Panc1 (cell line): Measurements from ENCODE around the gene BCR. TPM values are rescaled to one million over a fixed set of nuclear protein-coding genes. Genes with fewer than 3 reads are reported as not detected.

ENCODE experiments used
- ATAC-seq: fragments of 200-7000 bp; cut with Tn5 transposase; 2 replicates; pipeline ENCODE4 v1.9.1; 2020; ENCODE audit warnings: mild to moderate bottlenecking, moderate library complexity
- BruUV-seq: library from RNA; stranded (reverse); fragments of 400-500 nt; replicated peaks from 2 replicates; lab custom pipeline; 2021; lab: Mats Ljungman, UMichigan
- CTCF ChIA-PET: fragments of 300-600 bp; sonication (Branson Sonifier 250); formaldehyde crosslinking; loops from one replicate; lab custom pipeline; 2022; ENCODE audit warnings: antibody characterized with exemption; lab: Charles Lee
- POLR2A ChIA-PET: fragments of 300-600 bp; sonication (Branson Sonifier 250); formaldehyde crosslinking; loops from one replicate; lab custom pipeline; 2022; ENCODE audit warnings: antibody characterized with exemption; lab: Charles Lee
- DNase-seq: peaks from one replicate; pipeline ENCODE4 v3.0.0-alpha.2; 2010; ENCODE audit warnings: low read depth, low spot score
- H3K27ac ChIP-seq: 2 replicates; pipeline ENCODE4 v1.5.1; 2011; ENCODE audit warnings: mild to moderate bottlenecking, low read length, inconsistent platforms
- H3K27me3 ChIP-seq: fragments of 200-500 bp; sonication (Bioruptor generic); 2 replicates; pipeline ENCODE4 v1.6.0; 2014; ENCODE audit warnings: low read length, inconsistent platforms; ENCODE audit not compliant: control insufficient read depth, insufficient read depth
- H3K36me3 ChIP-seq: fragments of 200-500 bp; sonication (Bioruptor generic); 2 replicates; pipeline ENCODE4 v1.5.1; 2014; ENCODE audit warnings: inconsistent platforms, mild to moderate bottlenecking, low read length, moderate library complexity; ENCODE audit not compliant: control insufficient read depth, insufficient read depth
- H3K4me1 ChIP-seq: 2 replicates; pipeline ENCODE4 v1.5.1; 2011; ENCODE audit warnings: inconsistent platforms, mild to moderate bottlenecking, low read length, moderate library complexity; ENCODE audit not compliant: control insufficient read depth, insufficient read depth
- H3K4me3 ChIP-seq, 2 experiments: 2 replicates each; pipeline ENCODE4 v1.5.1; 2011 to 2012; ENCODE audit warnings: low read depth in 2 of 2, low read length in 2 of 2, mild to moderate bottlenecking in 2 of 2, inconsistent platforms in 1 of 2, moderate library complexity in 1 of 2
- H3K9me3 ChIP-seq: fragments of 200-500 bp; sonication (Bioruptor generic); 2 replicates; pipeline ENCODE4 v1.5.1; 2014; ENCODE audit warnings: low read depth, mild to moderate bottlenecking, inconsistent platforms, low read length, moderate library complexity; ENCODE audit not compliant: control insufficient read depth, insufficient read depth
- POLR2AphosphoS5 ChIP-seq: IDR thresholded peaks from 2 replicates; pipeline ENCODE4 v1.6.1; 2012; ENCODE audit warnings: mild to moderate bottlenecking, low read depth, low read length, moderate library complexity
- REST ChIP-seq, 2 experiments: IDR thresholded peaks; 2 replicates each; pipeline ENCODE4 v1.6.1; 2011 to 2012; ENCODE audit warnings: low read depth in 2 of 2, control low read depth in 1 of 2, low read length in 1 of 2, mild to moderate bottlenecking in 1 of 2, moderate library complexity in 1 of 2; ENCODE audit not compliant: insufficient read depth in 1 of 2
- SIN3A ChIP-seq: IDR thresholded peaks from 2 replicates; pipeline ENCODE4 v1.6.1; 2012; ENCODE audit warnings: low read depth, mild to moderate bottlenecking, low read length, moderate library complexity, borderline replicate concordance; ENCODE audit not compliant: insufficient read depth
- TCF7L2 ChIP-seq: IDR thresholded peaks from 2 replicates; pipeline ENCODE4 v1.6.1; 2011; ENCODE audit warnings: mild to moderate bottlenecking, low read depth, low read length, inconsistent platforms
- in situ Hi-C: cut with HindIII; loops from 2 replicates; pipeline ENCODE4 v1.10.0; 2016; ENCODE audit warnings: low sequenced_read_pairs, low pct_unique_long_range_greater_than_20kb
- intact Hi-C: fragments of 100-400 bp; cut with micrococcal nuclease; formaldehyde crosslinking; loops from one replicate; pipeline ENCODE4 v1.10.0; 2022; ENCODE audit not compliant: unreplicated experiment
- total RNA-seq: library from RNA; stranded (reverse); gene quantifications from one replicate; pipeline ENCODE4 v1.2.1, GENCODE V29; 2021; ENCODE audit not compliant: unreplicated experiment
- TF ChIP-seq, protein P1 (sequence below): fragments of 450-650 bp; IDR thresholded peaks from 2 replicates; pipeline ENCODE4 v1.5.1; 2017; ENCODE audit warnings: mild to moderate bottlenecking

BCR gene
- total RNA-seq, 1 experiment from 2014 or later = 32.1 TPM

GRCh38 chr22:23255506-23256170 lies 75.3 kb downstream of the BCR start:
- ATAC-seq = no peak
- Histone ChIP-seq H3K4me1 (no peaks in the 10 kb centered on the region), H3K4me3 (no peak overlapping the region), H3K9me3 (no peaks in the 10 kb centered on the region), H3K27me3 (no peaks in the 10 kb centered on the region), H3K27ac (no peak overlapping the region), H3K36me3 (no peaks in the 10 kb centered on the region)
- CTCF ChIA-PET = no interaction called here
- BruUV-seq = no TSS peak
- DNase-seq = no peak
- in situ Hi-C loops = no loop called here
- intact Hi-C loops = no loop called here
- POLR2A ChIA-PET = interaction anchor here (0.7 kb wide), 1 partner anchor 30 kb away, joined by 3 read pairs; no protein-coding TSS in a partner anchor
- TF ChIP-seq TCF7L2 (no peak), SIN3A (no peak), REST (IDR thresholded peaks at IDR 0.05; ENCODE audit: insufficient read depth in 1 of 2, low read depth in 2 of 2, low read length in 1 of 2) (no peak), POLR2AphosphoS5 (no peak)
- TF ChIP-seq, protein P1, sequence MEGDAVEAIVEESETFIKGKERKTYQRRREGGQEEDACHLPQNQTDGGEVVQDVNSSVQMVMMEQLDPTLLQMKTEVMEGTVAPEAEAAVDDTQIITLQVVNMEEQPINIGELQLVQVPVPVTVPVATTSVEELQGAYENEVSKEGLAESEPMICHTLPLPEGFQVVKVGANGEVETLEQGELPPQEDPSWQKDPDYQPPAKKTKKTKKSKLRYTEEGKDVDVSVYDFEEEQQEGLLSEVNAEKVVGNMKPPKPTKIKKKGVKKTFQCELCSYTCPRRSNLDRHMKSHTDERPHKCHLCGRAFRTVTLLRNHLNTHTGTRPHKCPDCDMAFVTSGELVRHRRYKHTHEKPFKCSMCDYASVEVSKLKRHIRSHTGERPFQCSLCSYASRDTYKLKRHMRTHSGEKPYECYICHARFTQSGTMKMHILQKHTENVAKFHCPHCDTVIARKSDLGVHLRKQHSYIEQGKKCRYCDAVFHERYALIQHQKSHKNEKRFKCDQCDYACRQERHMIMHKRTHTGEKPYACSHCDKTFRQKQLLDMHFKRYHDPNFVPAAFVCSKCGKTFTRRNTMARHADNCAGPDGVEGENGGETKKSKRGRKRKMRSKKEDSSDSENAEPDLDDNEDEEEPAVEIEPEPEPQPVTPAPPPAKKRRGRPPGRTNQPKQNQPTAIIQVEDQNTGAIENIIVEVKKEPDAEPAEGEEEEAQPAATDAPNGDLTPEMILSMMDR = no peak

DNA sequence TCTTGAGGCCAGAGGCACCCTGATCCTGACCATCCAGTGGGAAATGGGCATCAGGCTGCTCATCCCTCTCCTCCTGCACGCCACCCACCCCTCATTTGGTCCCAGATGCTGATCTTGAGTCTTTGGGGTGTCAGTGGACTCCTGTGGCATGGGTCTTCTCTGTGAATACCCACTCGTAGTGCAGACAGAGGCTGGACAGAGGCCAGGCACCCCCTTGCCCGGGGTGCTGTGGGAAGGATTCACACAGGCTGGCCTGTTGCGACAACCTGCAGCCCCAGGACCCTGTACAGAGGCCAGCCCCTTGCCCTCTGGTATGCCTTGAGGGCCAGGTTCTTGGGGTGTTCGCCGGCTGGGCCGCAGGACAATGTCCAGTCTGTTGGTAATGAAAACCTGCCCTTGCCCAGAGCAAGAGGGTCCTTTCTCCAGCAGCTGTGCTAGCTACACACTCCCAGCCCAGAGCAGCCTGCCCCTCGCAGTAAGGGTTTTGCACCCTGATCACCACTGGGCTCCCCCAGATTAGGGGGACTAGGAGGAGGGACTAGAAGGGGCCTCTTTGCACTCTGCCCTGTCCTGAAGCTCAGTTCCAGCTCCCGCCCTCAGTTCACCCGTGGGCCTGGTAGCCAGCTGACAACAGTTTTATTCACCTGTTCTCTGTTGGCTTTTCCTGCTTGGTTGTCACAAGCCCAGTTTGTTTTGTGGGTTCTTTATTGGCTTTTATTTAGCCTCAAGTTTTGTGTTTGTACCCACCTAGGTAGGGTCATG lies 76.0 kb downstream of the BCR start:
- Histone ChIP-seq H3K9me3 (no peaks in the 10 kb centered on the region), H3K4me3 (no peak overlapping the region), H3K36me3 (no peaks in the 10 kb centered on the region), H3K27ac (no peak overlapping the region), H3K27me3 (no peaks in the 10 kb centered on the region), H3K4me1 (no peaks in the 10 kb centered on the region)
- BruUV-seq = no TSS peak
- no peak for TF ChIP-seq REST (IDR thresholded peaks at IDR 0.05; ENCODE audit: insufficient read depth in 1 of 2, low read depth in 2 of 2, low read length in 1 of 2)
- no peak for TF ChIP-seq SIN3A
- TF ChIP-seq TCF7L2 = no peak
- no peak for TF ChIP-seq POLR2AphosphoS5
- TF ChIP-seq, protein P1 = no peak
- ATAC-seq (no peak), DNase-seq (no peak)
- in situ Hi-C loops = no loop called here
- ChIA-PET POLR2A (no interaction called here), CTCF (no interaction called here)
- intact Hi-C loops = no loop called here
